ENCODE results near the gene SLC6A1.

The SLC6A1 gene

DNA sequence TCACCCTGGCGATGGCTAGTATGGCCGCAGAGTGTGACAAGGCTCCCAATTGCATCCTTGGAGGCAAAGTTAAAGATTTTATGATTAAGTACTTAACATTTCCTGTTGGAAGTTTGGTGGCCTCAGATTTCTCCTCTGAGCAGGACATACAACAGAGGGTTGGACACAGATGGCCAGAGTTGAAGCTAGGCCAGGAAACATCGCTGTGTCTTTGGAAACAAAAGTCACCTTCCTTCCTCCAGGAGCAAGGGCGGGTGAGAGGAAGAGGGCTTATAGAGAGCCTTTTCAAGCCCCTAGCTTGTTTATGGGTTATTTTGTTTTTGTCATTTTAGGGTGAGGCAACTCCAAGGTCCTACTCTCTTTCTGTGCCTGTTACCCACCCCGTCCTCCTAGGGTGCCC is 24.2 kb downstream of the SLC6A1 start:
- H3K36me3 ChIP-seq (ENCODE audit: control insufficient read depth, insufficient read depth, low read length) = no peaks in the 10 kb centered on the region
- H3K4me1 ChIP-seq = peaks cover 15% of the 10 kb centered on the region
- H3K27me3 ChIP-seq (ENCODE audit: control insufficient read depth, insufficient read depth, low read length) = no peaks in the 10 kb centered on the region
- TF ChIP-seq, protein P1, sequence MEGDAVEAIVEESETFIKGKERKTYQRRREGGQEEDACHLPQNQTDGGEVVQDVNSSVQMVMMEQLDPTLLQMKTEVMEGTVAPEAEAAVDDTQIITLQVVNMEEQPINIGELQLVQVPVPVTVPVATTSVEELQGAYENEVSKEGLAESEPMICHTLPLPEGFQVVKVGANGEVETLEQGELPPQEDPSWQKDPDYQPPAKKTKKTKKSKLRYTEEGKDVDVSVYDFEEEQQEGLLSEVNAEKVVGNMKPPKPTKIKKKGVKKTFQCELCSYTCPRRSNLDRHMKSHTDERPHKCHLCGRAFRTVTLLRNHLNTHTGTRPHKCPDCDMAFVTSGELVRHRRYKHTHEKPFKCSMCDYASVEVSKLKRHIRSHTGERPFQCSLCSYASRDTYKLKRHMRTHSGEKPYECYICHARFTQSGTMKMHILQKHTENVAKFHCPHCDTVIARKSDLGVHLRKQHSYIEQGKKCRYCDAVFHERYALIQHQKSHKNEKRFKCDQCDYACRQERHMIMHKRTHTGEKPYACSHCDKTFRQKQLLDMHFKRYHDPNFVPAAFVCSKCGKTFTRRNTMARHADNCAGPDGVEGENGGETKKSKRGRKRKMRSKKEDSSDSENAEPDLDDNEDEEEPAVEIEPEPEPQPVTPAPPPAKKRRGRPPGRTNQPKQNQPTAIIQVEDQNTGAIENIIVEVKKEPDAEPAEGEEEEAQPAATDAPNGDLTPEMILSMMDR (IDR thresholded peaks at IDR 0.05) = no peak
- no peaks in the 10 kb centered on the region for H3K9me3 ChIP-seq (ENCODE audit: control insufficient read depth, low read length)
- no peak overlapping the region for H3K4me3 ChIP-seq (ENCODE audit: low read depth, low read length)
- no peak overlapping the region for H2AFZ ChIP-seq
- no peak overlapping the region for H3K9ac ChIP-seq
- H3K79me2 ChIP-seq = no peaks in the 10 kb centered on the region
- H3K4me2 ChIP-seq (ENCODE audit: low read length) = no peak overlapping the region
- no peak overlapping the region for H3K27ac ChIP-seq

DNA sequence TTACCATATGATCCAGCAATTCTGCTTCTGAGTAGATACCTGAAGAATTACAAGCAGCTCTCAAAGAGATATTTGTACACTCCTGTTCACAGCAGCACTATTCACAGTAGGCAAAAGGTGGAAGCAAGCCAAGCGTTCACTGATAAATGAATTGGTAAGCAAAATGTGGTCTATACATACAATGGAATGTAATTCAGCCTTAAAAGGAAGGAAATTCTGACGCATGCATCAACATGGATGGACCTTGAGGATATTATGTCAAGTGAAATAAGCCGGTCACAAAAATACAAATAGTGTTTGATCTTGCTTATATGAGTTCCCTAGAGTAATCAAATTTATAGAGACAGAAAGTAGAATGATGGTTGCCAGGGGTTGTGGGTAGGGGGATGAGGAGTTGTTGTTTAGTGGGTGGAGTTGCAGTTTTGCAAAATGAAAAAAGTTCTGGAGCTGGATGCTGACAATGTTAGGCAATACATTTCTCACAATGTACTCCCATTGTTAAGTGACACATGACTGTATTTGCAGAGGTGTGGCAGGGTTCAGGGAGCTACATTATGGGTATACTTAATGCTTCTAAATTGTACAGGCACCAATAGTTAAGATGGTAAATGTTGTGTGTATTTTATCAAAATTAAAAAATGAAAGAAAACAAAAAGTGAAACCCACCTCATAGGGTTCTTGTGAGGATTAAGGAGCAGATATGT is 26.7 kb downstream of the SLC6A1 start:
- no peaks in the 10 kb centered on the region for H3K9me3 ChIP-seq (ENCODE audit: control insufficient read depth, low read length)
- H3K27ac ChIP-seq = no peak overlapping the region
- no peak overlapping the region for H3K9ac ChIP-seq

DNA sequence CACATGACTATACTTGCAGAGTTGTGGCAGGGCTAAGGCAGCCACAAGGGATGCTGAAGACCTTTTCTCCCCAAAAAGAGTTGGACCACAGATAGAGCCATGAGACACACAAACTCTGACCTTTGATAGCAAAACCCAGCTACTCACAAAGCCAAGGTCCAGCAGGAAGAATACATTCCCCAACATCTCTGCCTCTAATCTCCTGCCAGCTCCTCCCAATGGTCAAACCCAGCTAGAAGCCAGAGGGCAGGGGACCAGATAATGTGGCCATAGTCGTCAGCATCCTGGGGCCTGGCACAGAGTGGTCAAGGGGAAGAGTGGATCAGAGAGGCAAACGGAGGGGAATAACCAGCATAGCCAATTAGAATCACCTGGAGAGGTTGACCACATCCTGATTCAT is 28.2 kb downstream of the SLC6A1 start:
- no peaks in the 10 kb centered on the region for H3K27me3 ChIP-seq (ENCODE audit: control insufficient read depth, insufficient read depth, low read length)
- H3K36me3 ChIP-seq (ENCODE audit: control insufficient read depth, insufficient read depth, low read length) = no peaks in the 10 kb centered on the region
- no peak overlapping the region for H2AFZ ChIP-seq
- H3K4me3 ChIP-seq (ENCODE audit: low read depth, low read length) = no peak overlapping the region
- H3K79me2 ChIP-seq = no peaks in the 10 kb centered on the region
- no peak overlapping the region for H3K9ac ChIP-seq
- H3K27ac ChIP-seq = no peak overlapping the region
- H3K9me3 ChIP-seq (ENCODE audit: control insufficient read depth, low read length) = no peaks in the 10 kb centered on the region
- TF ChIP-seq, protein P1 (IDR thresholded peaks at IDR 0.05) = no peak
- no peaks in the 10 kb centered on the region for H3K4me1 ChIP-seq
- H3K4me2 ChIP-seq (ENCODE audit: low read length) = no peak overlapping the region

More for the DNA sequence above, 26.7 kb downstream of the SLC6A1 start:
- Histone ChIP-seq H3K27me3 (ENCODE audit: control insufficient read depth, insufficient read depth, low read length) (no peaks in the 10 kb centered on the region), H3K4me2 (ENCODE audit: low read length) (no peak overlapping the region), H3K79me2 (no peaks in the 10 kb centered on the region), H3K4me3 (ENCODE audit: low read depth, low read length) (no peak overlapping the region), H3K4me1 (no peaks in the 10 kb centered on the region), H3K36me3 (ENCODE audit: control insufficient read depth, insufficient read depth, low read length) (no peaks in the 10 kb centered on the region), H2AFZ (no peak overlapping the region)
- TF ChIP-seq, protein P1 (IDR thresholded peaks at IDR 0.05) = no peak

DNA sequence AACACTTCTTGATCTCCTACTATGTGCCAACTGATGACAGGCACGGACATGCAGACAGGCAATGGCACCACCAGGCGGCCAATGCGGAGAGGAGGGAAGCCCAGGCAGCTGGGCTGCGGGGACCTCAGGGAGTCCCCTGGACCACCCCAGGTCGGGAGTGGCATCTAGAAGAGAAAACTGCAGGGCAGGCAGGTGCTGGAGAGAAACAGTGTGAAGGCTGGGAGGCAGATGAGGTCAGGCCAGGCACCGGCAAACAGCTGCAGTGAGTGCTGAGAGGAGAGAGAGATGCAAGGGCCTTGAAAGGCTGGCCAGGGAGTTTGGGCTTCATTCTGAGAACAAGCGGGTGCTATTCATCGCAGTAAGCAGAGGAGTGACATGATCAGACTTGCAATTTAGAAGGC is 29.1 kb downstream of the SLC6A1 start:
- Histone ChIP-seq H3K4me1 (no peaks in the 10 kb centered on the region), H3K4me3 (ENCODE audit: low read depth, low read length) (no peak overlapping the region), H3K79me2 (no peaks in the 10 kb centered on the region), H3K4me2 (ENCODE audit: low read length) (no peak overlapping the region), H3K9me3 (ENCODE audit: control insufficient read depth, low read length) (no peaks in the 10 kb centered on the region), H3K36me3 (ENCODE audit: control insufficient read depth, insufficient read depth, low read length) (no peaks in the 10 kb centered on the region), H3K27me3 (ENCODE audit: control insufficient read depth, insufficient read depth, low read length) (no peaks in the 10 kb centered on the region), H3K9ac (no peak overlapping the region), H3K27ac (no peak overlapping the region), H2AFZ (no peak overlapping the region)
- TF ChIP-seq, protein P1 (IDR thresholded peaks at IDR 0.05) = no peak

DNA sequence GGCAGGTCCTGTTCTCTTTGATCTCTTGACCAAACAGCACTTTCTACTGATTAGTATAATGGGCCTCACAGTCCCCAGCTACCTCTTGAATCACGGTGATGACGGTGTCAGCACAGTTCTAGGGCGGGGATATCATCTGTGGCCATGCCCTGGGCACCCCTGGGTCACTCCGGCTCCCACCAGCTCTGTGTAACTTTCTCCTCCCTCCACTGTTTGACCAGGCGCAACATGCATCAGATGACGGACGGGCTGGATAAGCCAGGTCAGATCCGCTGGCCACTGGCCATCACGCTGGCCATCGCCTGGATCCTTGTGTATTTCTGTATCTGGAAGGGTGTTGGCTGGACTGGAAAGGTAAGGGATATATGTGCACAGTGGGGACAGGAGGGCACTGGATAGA is 29.6 kb downstream of the SLC6A1 start:
- Histone ChIP-seq H2AFZ (no peak overlapping the region), H3K27ac (no peak overlapping the region), H3K27me3 (ENCODE audit: control insufficient read depth, insufficient read depth, low read length) (no peaks in the 10 kb centered on the region), H3K79me2 (no peaks in the 10 kb centered on the region), H3K4me1 (no peaks in the 10 kb centered on the region), H3K9ac (no peak overlapping the region), H3K9me3 (ENCODE audit: control insufficient read depth, low read length) (no peaks in the 10 kb centered on the region), H3K36me3 (ENCODE audit: control insufficient read depth, insufficient read depth, low read length) (no peaks in the 10 kb centered on the region), H3K4me2 (ENCODE audit: low read length) (no peak overlapping the region), H3K4me3 (ENCODE audit: low read depth, low read length) (no peak overlapping the region)
- TF ChIP-seq, protein P1 (IDR thresholded peaks at IDR 0.05) = no peak
